Adrenal gland (tissue), 12 donors: Measurements from ENCODE around the gene AUTS2. TPM values are rescaled to one million over a fixed set of nuclear protein-coding genes. Genes with fewer than 3 reads are reported as not detected.
A peak's percentile ranks its signal among the peaks of the same experiment; 100 is the strongest.

Experiments used
- DNase-seq, 7 donors: peaks; one replicate each; pipeline ENCODE4 v3.0.0-alpha.2; 2019 to 2020
- H3K27ac ChIP-seq, 5 donors: fragments of 200-600 bp; sonication (generic) in 4 of 5; 1 replicate in 3 of 5; 2 replicates in 2 of 5; pipeline versions ENCODE4 v1.5.1 to v1.8.0; 2016 to 2020; ENCODE audit warnings: mild to moderate bottlenecking in 1 of 5
- H3K27me3 ChIP-seq: fragments of 200-600 bp; 2 replicates; pipeline ENCODE4 v1.8.0; 2021
- H3K36me3 ChIP-seq, 2 donors: fragments of 200-600 bp; replicated peaks in 1 of 2; 1 replicate in 1 of 2; 2 replicates in 1 of 2; pipeline versions ENCODE4 v1.5.1 to v1.8.0; 2018 to 2022
- H3K4me1 ChIP-seq, 2 donors: fragments of 200-600 bp; replicated peaks in 1 of 2; 1 replicate in 1 of 2; 2 replicates in 1 of 2; pipeline versions ENCODE4 v1.5.1 to v1.8.0; 2018 to 2021
- H3K4me3 ChIP-seq, 4 donors: fragments of 200-600 bp; sonication (generic) in 3 of 4; one replicate each; pipeline ENCODE4 v1.5.1; 2016 to 2018
- H3K9me3 ChIP-seq, 3 donors: fragments of 200-600 bp; sonication (generic) in 1 of 3; replicated peaks in 1 of 3; 1 replicate in 2 of 3; 2 replicates in 1 of 3; pipeline versions ENCODE4 v1.5.1 to v1.8.0; 2016 to 2021
- POLR2A ChIP-seq, 2 donors: fragments of 450-650 bp; IDR thresholded peaks; one replicate each; pipeline ENCODE4 v1.6.1; 2017; ENCODE audit warnings: antibody characterized with exemption in 2 of 2, mild to moderate bottlenecking in 2 of 2, moderate library complexity in 1 of 2
- WGBS, 4 donors: extraction: QIAGEN DNeasy Blood & Tissue Kit in 2 of 4; methylation state at CpG; one replicate each; pipeline versions ENCODE4 v1.1.5 to v1.1.7; 2013 to 2017; 5-methylcytosine and 5-hydroxymethylcytosine counted together
- intact Hi-C, 2 donors: fragments of 100-400 bp; cut with DNase I; formaldehyde crosslinking; loops; one replicate each; pipeline versions ENCODE4 v1.14.1 to v1.15.0; 2022 to 2023
- polyA plus RNA-seq, 3 donors: library from polyadenylated mRNA; stranded (reverse); fragments of 200-250 nt in 2 of 3; fragments of 350-450 nt in 1 of 3; fragmentation: Illumina TruSeq in 1 of 3; extraction: RNeasy Lipid Tissue Mini Kit (QIAGEN cat#74804) in 1 of 3; gene quantifications; one replicate each; pipeline ENCODE4 v1.2.3, GENCODE V29; 2013 to 2014
- total RNA-seq, 9 donors: library from RNA; depleted of rRNA in 4 of 9; stranded (reverse); fragments of >200 nt in 4 of 9; fragments of 120-200 nt in 1 of 9; fragmentation: NEBNext Ultra II Directional in 1 of 9; extraction: Animal tissue kit (Norgen Biotek cat#: 25700) in 1 of 9; gene quantifications; one replicate each; pipeline versions ENCODE4 v1.1.0 to v1.2.4, GENCODE V29; 2013 to 2023
- TF ChIP-seq, protein P1 (sequence below), 6 experiments: fragments of 450-650 bp in 4 of 6; fragments of 200-600 bp in 2 of 6; sonication (generic) in 1 of 6; IDR thresholded peaks; 1 replicate in 5 of 6; 2 replicates in 1 of 6; pipeline versions ENCODE4 v1.5.1 to v1.8.0; 2016 to 2021; ENCODE audit warnings: antibody characterized with exemption in 6 of 6, mild to moderate bottlenecking in 2 of 6, moderate library complexity in 1 of 6
- donor health status: healthy with polysubstance abuse.
- donor health status: Bipolar disorder and iron deficiency.
- donor health status: DM: yes; HTN: yes; CAD: no.
- donor health status: DM: no; HTN: no; CAD: no.
- donor health status: DM: no; HTN: no; CAD: no.
- donor health status: DM: yes; HTN: yes; CAD: no.

The AUTS2 gene
- total and polyA plus RNA-seq, 12 donors: 6.4 to 44.0 (median 15.2) TPM

- Histone ChIP-seq H3K4me1 (peaks cover 4 to 26% of the 10 kb centered on the region in 2 donors), H3K27me3 (no peaks in the 10 kb centered on the region), H3K4me3 (no peak overlapping the region), H3K36me3 (no peaks in the 10 kb centered on the region), H3K27ac (peak overlapping the region in 1 of 5 donors; percentile 12), H3K9me3 (no peaks in the 10 kb centered on the region)
- WGBS, 4 donors: 38 to 51% (median 40%) methylated on average over 4 of the region's 4 CpGs
- intact Hi-C loops: no loop called here
- DNase-seq: no peak
- TF ChIP-seq, protein P1, sequence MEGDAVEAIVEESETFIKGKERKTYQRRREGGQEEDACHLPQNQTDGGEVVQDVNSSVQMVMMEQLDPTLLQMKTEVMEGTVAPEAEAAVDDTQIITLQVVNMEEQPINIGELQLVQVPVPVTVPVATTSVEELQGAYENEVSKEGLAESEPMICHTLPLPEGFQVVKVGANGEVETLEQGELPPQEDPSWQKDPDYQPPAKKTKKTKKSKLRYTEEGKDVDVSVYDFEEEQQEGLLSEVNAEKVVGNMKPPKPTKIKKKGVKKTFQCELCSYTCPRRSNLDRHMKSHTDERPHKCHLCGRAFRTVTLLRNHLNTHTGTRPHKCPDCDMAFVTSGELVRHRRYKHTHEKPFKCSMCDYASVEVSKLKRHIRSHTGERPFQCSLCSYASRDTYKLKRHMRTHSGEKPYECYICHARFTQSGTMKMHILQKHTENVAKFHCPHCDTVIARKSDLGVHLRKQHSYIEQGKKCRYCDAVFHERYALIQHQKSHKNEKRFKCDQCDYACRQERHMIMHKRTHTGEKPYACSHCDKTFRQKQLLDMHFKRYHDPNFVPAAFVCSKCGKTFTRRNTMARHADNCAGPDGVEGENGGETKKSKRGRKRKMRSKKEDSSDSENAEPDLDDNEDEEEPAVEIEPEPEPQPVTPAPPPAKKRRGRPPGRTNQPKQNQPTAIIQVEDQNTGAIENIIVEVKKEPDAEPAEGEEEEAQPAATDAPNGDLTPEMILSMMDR (IDR thresholded peaks at IDR 0.05): no peak
- TF ChIP-seq POLR2A (IDR thresholded peaks at IDR 0.05): no peak
Observed at GRCh38 chr7:69738396-69738951, 140.2 kb downstream of the AUTS2 start.

GRCh38 chr7:69739190-69739589, 140.9 kb downstream of the AUTS2 start:
- H3K4me3 ChIP-seq: no peak overlapping the region
- no peaks in the 10 kb centered on the region for H3K27me3 ChIP-seq
- 87 to 100% (median 95%) methylated on average over 1 of the region's 1 CpG for WGBS, 4 donors
- no peaks in the 10 kb centered on the region for H3K36me3 ChIP-seq
- H3K4me1 ChIP-seq: peaks cover 4 to 26% of the 10 kb centered on the region in 2 donors
- no peak overlapping the region for H3K27ac ChIP-seq
- TF ChIP-seq, protein P1 (IDR thresholded peaks at IDR 0.05): no peak
- TF ChIP-seq POLR2A (IDR thresholded peaks at IDR 0.05): no peak
- H3K9me3 ChIP-seq: no peaks in the 10 kb centered on the region
- intact Hi-C loops: no loop called here
- DNase-seq: no peak

DNA sequence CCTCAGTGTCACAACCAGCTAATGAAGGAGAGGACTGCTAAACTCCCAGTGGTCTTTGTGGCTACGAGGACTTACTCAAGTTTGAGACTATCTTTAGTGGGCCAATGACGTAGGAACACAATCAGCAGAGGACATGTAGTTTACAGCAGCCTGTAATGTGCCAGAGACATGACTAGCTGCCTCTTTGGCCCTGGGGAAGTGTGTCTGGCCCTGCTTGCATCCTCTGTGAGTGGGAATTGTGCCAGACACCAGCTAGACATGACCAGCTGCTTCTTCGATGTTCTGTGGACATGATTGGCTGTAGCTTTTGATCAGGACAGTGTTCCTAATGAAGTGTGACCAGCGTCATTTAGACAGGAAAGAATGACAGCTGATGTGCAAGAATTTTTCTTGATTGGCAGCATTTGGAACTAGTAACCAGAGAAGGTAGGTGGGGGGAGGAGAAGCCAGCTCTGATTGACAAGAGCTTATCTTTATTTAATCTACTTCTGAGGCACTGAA, 141.7 kb downstream of the AUTS2 start:
- intact Hi-C loops: no loop called here
- no peak for TF ChIP-seq POLR2A (IDR thresholded peaks at IDR 0.05)
- TF ChIP-seq, protein P1 (IDR thresholded peaks at IDR 0.05): no peak
- Histone ChIP-seq H3K27me3 (no peaks in the 10 kb centered on the region), H3K36me3 (no peaks in the 10 kb centered on the region), H3K4me1 (peaks cover 4 to 26% of the 10 kb centered on the region in 2 donors), H3K9me3 (no peaks in the 10 kb centered on the region), H3K27ac (no peak overlapping the region), H3K4me3 (no peak overlapping the region)
- 9 to 27% (median 14%) methylated on average over 4 of the region's 4 CpGs for WGBS, 4 donors
- peak; percentile 64 to 94 (median 81) for DNase-seq

GRCh38 chr7:69742237-69742636, 144.0 kb downstream of the AUTS2 start:
- no peak for DNase-seq
- WGBS, 4 donors: 93 to 100% (median 95%) methylated on average over 1 of the region's 1 CpG
- Histone ChIP-seq H3K4me1 (peaks cover 4 to 26% of the 10 kb centered on the region in 2 donors), H3K36me3 (no peaks in the 10 kb centered on the region), H3K27me3 (no peaks in the 10 kb centered on the region), H3K4me3 (no peak overlapping the region), H3K27ac (no peak overlapping the region), H3K9me3 (no peaks in the 10 kb centered on the region)
- TF ChIP-seq, protein P1 (IDR thresholded peaks at IDR 0.05): no peak
- intact Hi-C loops: no loop called here
